MM.1S (cell line): ENCODE measurements around the gene CIDEC.
"Not testable (repeated sequence)": the region's sequence is repeated elsewhere in the genome, so short reads cannot be mapped to it uniquely, and the experiment has no call there.

Experiments used
- DNase-seq: peaks from one replicate; pipeline ENCODE4 v3.0.0-alpha.2; 2015
- H2AFZ ChIP-seq: fragments of 300-600 bp; sonication (generic); 2 replicates; pipeline ENCODE4 v1.6.0; 2016; ENCODE audit warnings: antibody characterized with exemption, low read length
- H3F3A ChIP-seq: fragments of 300-600 bp; sonication (generic); 2 replicates; pipeline ENCODE4 v1.6.1; 2016; ENCODE audit warnings: mild to moderate bottlenecking, antibody characterized with exemption, low read length, moderate library complexity, mixed read lengths; ENCODE audit not compliant: insufficient read depth
- H3K27ac ChIP-seq: fragments of 300-600 bp; sonication (generic); 2 replicates; pipeline ENCODE4 v1.5.1; 2016; ENCODE audit warnings: mild to moderate bottlenecking, low read length
- H3K27me3 ChIP-seq: fragments of 300-600 bp; sonication (generic); replicated peaks from 2 replicates; pipeline ENCODE4 v1.6.0; 2016; ENCODE audit warnings: low read length; ENCODE audit not compliant: insufficient read depth
- H3K36me3 ChIP-seq: fragments of 300-600 bp; sonication (generic); replicated peaks from 2 replicates; pipeline ENCODE4 v1.6.1; 2016; ENCODE audit warnings: mild to moderate bottlenecking, low read length, mixed read lengths; ENCODE audit not compliant: insufficient read depth
- H3K4me1 ChIP-seq: fragments of 300-600 bp; sonication (generic); 2 replicates; pipeline ENCODE4 v1.6.1; 2016; ENCODE audit warnings: low read length, mixed read lengths
- H3K4me2 ChIP-seq: fragments of 300-600 bp; sonication (generic); 2 replicates; pipeline ENCODE4 v1.6.0; 2016; ENCODE audit warnings: low read depth, low read length
- H3K4me3 ChIP-seq: fragments of 300-600 bp; sonication (generic); 2 replicates; pipeline ENCODE4 v1.5.1; 2016; ENCODE audit warnings: low read length, mixed read lengths
- H3K79me2 ChIP-seq: fragments of 300-600 bp; sonication (generic); 2 replicates; pipeline ENCODE4 v1.6.1; 2016; ENCODE audit warnings: mixed run types, low read length, mixed read lengths
- H3K9ac ChIP-seq: fragments of 300-600 bp; sonication (generic); 2 replicates; pipeline ENCODE4 v1.6.1; 2016; ENCODE audit warnings: low read length, mixed read lengths
- H3K9me2 ChIP-seq: fragments of 300-600 bp; sonication (generic); replicated peaks from 2 replicates; pipeline ENCODE4 v1.6.1; 2016; ENCODE audit warnings: mild to moderate bottlenecking, low read length, mixed read lengths; ENCODE audit not compliant: insufficient read depth
- H3K9me3 ChIP-seq: fragments of 300-600 bp; sonication (generic); replicated peaks from 2 replicates; pipeline ENCODE4 v1.6.1; 2016; ENCODE audit warnings: mild to moderate bottlenecking, low read length, mixed read lengths; ENCODE audit not compliant: insufficient read depth
- H4K20me1 ChIP-seq: fragments of 300-600 bp; sonication (generic); 2 replicates; pipeline ENCODE4 v1.6.1; 2016; ENCODE audit warnings: mild to moderate bottlenecking, low read length, moderate library complexity, mixed read lengths; ENCODE audit not compliant: insufficient read depth
- EZH2 ChIP-seq: fragments of 300-600 bp; sonication (generic); optimal IDR thresholded peaks from 2 replicates; pipeline ENCODE3; 2017; ENCODE audit warnings: low read depth, mild to moderate bottlenecking, antibody characterized with exemption, low read length, mixed read lengths
- EZH2phosphoT487 ChIP-seq: fragments of 300-600 bp; sonication (generic); IDR thresholded peaks from 2 replicates; pipeline ENCODE4 v1.6.1; 2018; ENCODE audit warnings: antibody characterized with exemption, low read length
- TF ChIP-seq, protein P1 (sequence below): fragments of 300-600 bp; sonication (generic); IDR thresholded peaks from 2 replicates; pipeline ENCODE4 v1.5.1; 2016; ENCODE audit warnings: antibody characterized with exemption, low read length, mixed read lengths

CIDEC gene

DNA sequence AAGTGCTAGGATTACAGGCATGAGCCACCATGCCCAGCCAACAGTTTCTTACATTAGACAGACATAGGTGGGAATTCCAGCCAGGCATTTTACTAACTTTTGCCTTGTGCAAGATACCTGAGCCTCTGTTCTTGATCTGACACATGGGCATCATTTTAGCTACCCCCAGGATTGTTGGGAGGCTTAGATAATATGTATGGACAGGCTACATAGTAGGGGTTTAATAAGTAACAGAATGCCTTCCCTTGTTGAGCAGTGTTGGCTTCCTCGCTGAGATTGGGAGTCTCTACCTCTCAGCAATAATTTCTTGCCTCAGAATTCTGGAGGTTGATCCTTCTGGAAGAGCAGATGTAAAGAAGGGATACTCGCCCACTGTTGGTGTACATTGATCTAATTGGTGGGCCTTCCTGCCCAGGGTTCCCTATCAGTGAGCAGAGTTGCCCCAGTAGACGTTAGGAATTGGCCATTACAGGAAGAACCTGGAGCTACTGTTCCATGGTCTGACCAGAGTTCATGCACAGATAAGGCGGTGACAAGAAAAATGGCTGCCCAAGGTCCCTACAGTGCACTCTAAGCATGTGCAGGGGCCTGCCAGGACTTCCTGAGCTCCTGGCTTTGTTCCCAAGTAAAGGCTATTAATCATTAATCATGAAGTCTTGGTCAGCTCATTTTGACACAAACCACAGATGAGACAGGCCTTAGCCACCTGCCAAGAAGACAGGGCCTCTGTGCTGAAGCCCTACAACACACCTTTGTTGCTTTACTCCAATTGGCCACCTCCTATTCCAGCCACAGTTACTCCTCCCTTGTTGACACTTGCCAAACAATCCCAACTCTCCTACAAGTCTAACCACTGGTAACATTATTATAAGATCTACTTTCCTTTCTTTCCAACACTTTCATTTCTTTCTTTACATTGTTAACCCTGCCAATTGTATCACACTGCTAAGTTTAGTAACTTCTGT is 17.6 kb upstream of the CIDEC start:
- Histone ChIP-seq H3K9ac (no peak overlapping the region), H3K4me3 (no peak overlapping the region), H4K20me1 (no peaks in the 10 kb centered on the region), H3K79me2 (peaks cover 7% of the 10 kb centered on the region), H3K27ac (no peak overlapping the region), H3K27me3 (no peaks in the 10 kb centered on the region), H3K36me3 (0 out of 2 replicates have a peak, but pooled peaks cover 1% of the 10 kb centered on the region), H3K9me2 (no peaks in the 10 kb centered on the region), H3K4me2 (no peak overlapping the region), H3K4me1 (peaks cover 5% of the 10 kb centered on the region; the same call in 1 of the 2 replicates), H3F3A (no peaks in the 10 kb centered on the region), H3K9me3 (no peaks in the 10 kb centered on the region), H2AFZ (no peak overlapping the region)
- no peak for DNase-seq
- TF ChIP-seq, protein P1, sequence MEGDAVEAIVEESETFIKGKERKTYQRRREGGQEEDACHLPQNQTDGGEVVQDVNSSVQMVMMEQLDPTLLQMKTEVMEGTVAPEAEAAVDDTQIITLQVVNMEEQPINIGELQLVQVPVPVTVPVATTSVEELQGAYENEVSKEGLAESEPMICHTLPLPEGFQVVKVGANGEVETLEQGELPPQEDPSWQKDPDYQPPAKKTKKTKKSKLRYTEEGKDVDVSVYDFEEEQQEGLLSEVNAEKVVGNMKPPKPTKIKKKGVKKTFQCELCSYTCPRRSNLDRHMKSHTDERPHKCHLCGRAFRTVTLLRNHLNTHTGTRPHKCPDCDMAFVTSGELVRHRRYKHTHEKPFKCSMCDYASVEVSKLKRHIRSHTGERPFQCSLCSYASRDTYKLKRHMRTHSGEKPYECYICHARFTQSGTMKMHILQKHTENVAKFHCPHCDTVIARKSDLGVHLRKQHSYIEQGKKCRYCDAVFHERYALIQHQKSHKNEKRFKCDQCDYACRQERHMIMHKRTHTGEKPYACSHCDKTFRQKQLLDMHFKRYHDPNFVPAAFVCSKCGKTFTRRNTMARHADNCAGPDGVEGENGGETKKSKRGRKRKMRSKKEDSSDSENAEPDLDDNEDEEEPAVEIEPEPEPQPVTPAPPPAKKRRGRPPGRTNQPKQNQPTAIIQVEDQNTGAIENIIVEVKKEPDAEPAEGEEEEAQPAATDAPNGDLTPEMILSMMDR, result no peak
- no peak for TF ChIP-seq EZH2
- no peak for TF ChIP-seq EZH2phosphoT487

DNA sequence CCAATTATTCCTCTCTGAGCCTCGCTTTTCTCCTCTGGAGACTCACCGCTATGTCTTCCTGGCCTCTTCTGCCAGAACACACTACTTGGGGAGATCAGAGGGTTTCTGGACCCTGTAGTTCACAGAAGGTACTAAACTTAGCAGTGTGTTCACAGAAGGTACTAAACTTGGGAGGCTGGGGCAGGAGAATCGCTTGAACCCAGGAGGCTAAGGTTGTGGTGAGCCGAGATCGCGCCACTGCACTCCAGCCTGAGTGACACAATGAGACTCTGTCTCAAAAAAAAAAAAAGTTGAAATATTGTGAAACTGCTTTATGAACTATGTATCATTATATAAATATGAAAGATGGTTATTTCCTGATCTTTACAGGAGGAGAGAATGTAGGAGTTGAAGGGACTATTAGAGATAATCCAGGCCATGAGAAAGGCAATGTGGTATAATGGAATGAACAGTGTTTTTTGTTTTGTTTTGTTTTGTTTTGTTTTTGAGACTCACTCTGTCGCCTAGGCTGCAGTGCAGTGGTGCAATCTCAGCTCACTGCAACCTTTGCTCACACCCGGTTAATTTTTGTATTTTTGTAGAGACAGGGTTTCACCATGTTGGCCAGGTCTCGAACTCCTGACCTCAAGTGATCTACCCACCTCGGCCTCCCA is 16.8 kb upstream of the CIDEC start:
- not testable (repeated sequence) for H3K9me3 ChIP-seq, H3K4me2 ChIP-seq, H3K9ac ChIP-seq, DNase-seq, H4K20me1 ChIP-seq, H3K4me3 ChIP-seq, H3K36me3 ChIP-seq, H3F3A ChIP-seq, H3K27me3 ChIP-seq, H3K4me1 ChIP-seq, H3K9me2 ChIP-seq, H3K27ac ChIP-seq, H2AFZ ChIP-seq
- peaks cover 15% of the 10 kb centered on the region for H3K79me2 ChIP-seq

DNA sequence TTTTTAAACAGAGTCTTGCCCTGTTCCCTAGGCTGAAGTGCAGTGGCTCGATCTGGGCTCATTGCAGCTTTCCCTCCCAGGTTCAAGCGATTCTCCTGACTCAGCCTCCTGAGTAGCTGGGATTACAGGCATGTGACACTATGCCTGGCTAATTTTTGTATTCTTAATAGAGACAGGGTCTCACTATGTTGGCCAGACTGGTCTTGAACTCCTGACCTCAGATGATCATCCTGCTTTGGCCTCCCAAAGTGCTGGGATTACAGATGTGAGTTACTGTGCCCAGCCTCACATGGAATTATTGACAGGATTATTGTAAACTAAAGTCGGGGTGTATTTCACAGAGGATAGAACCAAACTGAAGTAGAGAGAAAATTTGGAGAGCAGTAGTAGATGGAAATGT is 15.7 kb upstream of the CIDEC start:
- not testable (repeated sequence) for H3K27ac ChIP-seq, H3F3A ChIP-seq, H3K4me2 ChIP-seq, H3K4me1 ChIP-seq, H2AFZ ChIP-seq, H3K27me3 ChIP-seq, H3K4me3 ChIP-seq, DNase-seq, H3K36me3 ChIP-seq, H3K9me2 ChIP-seq, H4K20me1 ChIP-seq, H3K9me3 ChIP-seq, H3K9ac ChIP-seq
- peaks cover 26% of the 10 kb centered on the region for H3K79me2 ChIP-seq

DNA sequence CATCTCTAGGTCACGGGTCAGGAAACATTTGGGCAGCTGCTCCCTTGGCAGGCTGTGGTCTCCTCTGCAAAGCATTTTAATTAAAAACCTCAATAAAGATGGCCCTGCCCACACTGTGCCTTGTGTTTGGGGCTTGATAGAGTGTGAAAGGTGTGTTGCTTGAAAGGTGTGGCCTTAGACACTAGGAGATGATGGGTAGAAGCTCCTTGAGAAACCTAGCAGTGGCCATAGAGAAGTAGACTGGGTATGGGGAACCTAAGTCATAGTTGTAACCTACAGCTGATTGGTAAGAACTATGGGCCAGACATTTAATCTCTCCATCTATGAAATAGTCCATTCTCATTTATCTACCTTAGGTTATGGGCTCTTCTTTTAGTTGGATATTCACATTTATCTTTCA is 13.7 kb upstream of the CIDEC start:
- Histone ChIP-seq H3K9ac (no peak overlapping the region), H3K4me1 (peaks cover 5% of the 10 kb centered on the region; the same call in 1 of the 2 replicates), H3K79me2 (peaks cover 30% of the 10 kb centered on the region), H3K9me3 (no peaks in the 10 kb centered on the region), H3F3A (no peaks in the 10 kb centered on the region), H4K20me1 (no peaks in the 10 kb centered on the region), H3K27me3 (no peaks in the 10 kb centered on the region), H3K36me3 (0 out of 2 replicates have a peak, but pooled peaks cover 2% of the 10 kb centered on the region), H3K9me2 (no peaks in the 10 kb centered on the region), H2AFZ (no peak overlapping the region), H3K27ac (no peak overlapping the region), H3K4me3 (no peak overlapping the region), H3K4me2 (no peak overlapping the region)
- DNase-seq, result no peak
- TF ChIP-seq, protein P1, result no peak
- TF ChIP-seq EZH2 (no peak), EZH2phosphoT487 (no peak)
